Lung (tissue), 12 donors: ENCODE data around the gene SCAPER. TPM values are rescaled to one million over a fixed set of nuclear protein-coding genes. Genes with fewer than 3 reads are reported as not detected.

Source experiments
- ATAC-seq: fragments of 200-7000 bp; cut with Tn5 transposase; one replicate; pipeline ENCODE4 v1.9.1; 2020; ENCODE audit warnings: moderate number of reproducible peaks; ENCODE audit not compliant: insufficient read depth, low FRiP score
- DNase-seq, 3 donors: peaks; one replicate each; pipeline ENCODE4 v3.0.0-alpha.2; 2013 to 2017
- H3K27ac ChIP-seq, 2 donors: one replicate each; pipeline ENCODE4 v1.5.1; 2013; ENCODE audit warnings: mild to moderate bottlenecking in 2 of 2, moderate library complexity in 2 of 2, control low read depth in 1 of 2, inconsistent platforms in 1 of 2, low read depth in 1 of 2, low read length in 1 of 2
- H3K27me3 ChIP-seq, 3 donors: one replicate each; pipeline ENCODE4 v1.5.1; 2013; ENCODE audit warnings: low read length in 2 of 3; ENCODE audit not compliant: control insufficient read depth in 3 of 3, insufficient read depth in 3 of 3
- H3K36me3 ChIP-seq, 4 donors: one replicate each; pipeline ENCODE4 v1.5.1; 2013; ENCODE audit warnings: low read length in 4 of 4, mild to moderate bottlenecking in 1 of 4, moderate library complexity in 1 of 4; ENCODE audit not compliant: control insufficient read depth in 4 of 4, insufficient read depth in 4 of 4
- H3K4me1 ChIP-seq, 5 donors: one replicate each; pipeline ENCODE4 v1.5.1; 2013; ENCODE audit warnings: low read length in 5 of 5, mild to moderate bottlenecking in 2 of 5, moderate library complexity in 1 of 5; ENCODE audit not compliant: control insufficient read depth in 5 of 5, insufficient read depth in 5 of 5
- H3K4me3 ChIP-seq: one replicate; pipeline ENCODE4 v1.5.1; 2013; ENCODE audit warnings: mild to moderate bottlenecking, control low read depth, moderate library complexity
- H3K9ac ChIP-seq, 2 donors: one replicate each; pipeline ENCODE4 v1.5.1; 2013; ENCODE audit warnings: low read length in 2 of 2, control low read depth in 1 of 2; ENCODE audit not compliant: insufficient read depth in 1 of 2
- H3K9me3 ChIP-seq, 4 donors: one replicate each; pipeline ENCODE4 v1.5.1; 2013; ENCODE audit warnings: low read length in 3 of 4, mild to moderate bottlenecking in 1 of 4, moderate library complexity in 1 of 4; ENCODE audit not compliant: control insufficient read depth in 4 of 4, insufficient read depth in 3 of 4
- CTCF ChIP-seq: IDR thresholded peaks from 2 replicates; pipeline ENCODE4 v1.5.1; 2012; ENCODE audit warnings: mild to moderate bottlenecking; ENCODE audit errors: control extremely low read depth, extremely low read depth
- WGBS, 2 donors: extraction: QIAGEN DNeasy Blood & Tissue Kit; methylation state at CpG; one replicate each; pipeline ENCODE4 v1.1.7; 2013; 5-methylcytosine and 5-hydroxymethylcytosine counted together
- polyA plus RNA-seq, 2 donors: library from polyadenylated mRNA; stranded (reverse); fragments of 200-250 nt; gene quantifications; one replicate each; pipeline ENCODE4 v1.2.1, GENCODE V29; 2013
- total RNA-seq, 2 donors: library from RNA; depleted of rRNA in 1 of 2; stranded (reverse); fragments of >200 nt in 1 of 2; gene quantifications; one replicate each; pipeline ENCODE4 v1.2.1, GENCODE V29; 2014 to 2021
- donor health status: control.
- donor health status: control.
- donor health status: Bipolar disorder and iron deficiency.
- donor health status: healthy.
- donor health status: DM: yes; HTN: yes; CAD: no.

The SCAPER gene
- total and polyA plus RNA-seq, 4 donors: 3.9 to 40.2 (median 19.5) TPM

DNA sequence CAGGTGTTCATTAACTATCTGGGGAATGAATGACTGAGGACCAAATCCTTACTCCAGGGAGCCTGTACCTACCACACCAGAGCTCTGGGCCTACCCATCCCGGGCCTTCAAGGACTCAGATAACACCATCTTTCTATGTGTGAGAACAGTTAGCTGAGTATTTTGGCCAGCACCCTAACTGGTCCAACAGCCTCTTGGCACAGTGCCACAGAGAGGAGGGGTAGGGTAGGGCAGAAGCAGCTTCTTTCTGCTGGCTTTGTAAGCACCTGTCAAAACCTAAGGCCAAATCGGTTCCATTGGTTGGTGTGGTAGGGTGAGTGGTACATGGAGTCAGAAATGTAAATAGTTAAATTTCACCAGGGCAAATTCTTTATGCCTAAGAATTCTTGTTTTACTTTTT lies 541.9 kb downstream of the SCAPER start:
- Histone ChIP-seq H3K36me3 (no peaks in the 10 kb centered on the region), H3K4me1 (peaks cover 0 to 12% (median 0%) of the 10 kb centered on the region in 5 donors), H3K27me3 (no peaks in the 10 kb centered on the region), H3K27ac (no peak overlapping the region), H3K9me3 (peaks cover 0 to 4% (median 0%) of the 10 kb centered on the region in 4 donors), H3K9ac (no peak overlapping the region), H3K4me3 (no peak overlapping the region)
- no peak for TF ChIP-seq CTCF
- ATAC-seq (no peak), DNase-seq (peak in 1 of 3 donors; percentile 14)
- 79 to 93% methylated on average over 2 of the region's 2 CpGs for WGBS, 2 donors

DNA sequence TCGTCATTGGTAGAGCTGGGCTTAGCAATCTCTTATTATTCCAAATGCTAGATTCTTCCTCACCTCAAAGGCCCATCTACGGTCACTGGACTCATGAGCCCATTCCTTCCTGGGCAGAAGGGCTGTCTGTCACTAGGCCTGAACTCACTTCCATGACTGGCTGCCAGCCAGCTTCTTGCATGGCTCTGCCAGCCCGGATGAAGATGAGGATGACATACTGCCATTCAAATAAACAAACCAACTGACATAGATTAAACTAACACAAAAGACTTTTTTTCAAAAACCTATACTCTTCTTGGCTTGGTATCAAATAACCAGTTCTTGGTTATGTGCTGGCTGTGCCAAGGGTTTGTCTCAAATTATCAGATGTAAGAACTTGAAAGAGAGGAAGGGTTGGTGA lies 544.7 kb downstream of the SCAPER start:
- no peak overlapping the region for H3K27ac ChIP-seq
- H3K9me3 ChIP-seq: peaks cover 0 to 4% (median 0%) of the 10 kb centered on the region in 4 donors
- H3K9ac ChIP-seq: no peak overlapping the region
- 83 to 84% methylated on average over 3 of the region's 3 CpGs for WGBS, 2 donors
- ATAC-seq (no peak), DNase-seq (no peak)
- TF ChIP-seq CTCF: no peak
- H3K4me1 ChIP-seq: no peaks in the 10 kb centered on the region
- no peaks in the 10 kb centered on the region for H3K36me3 ChIP-seq
- H3K27me3 ChIP-seq: no peaks in the 10 kb centered on the region
- no peak overlapping the region for H3K4me3 ChIP-seq

- Histone ChIP-seq H3K4me1 (no peaks in the 10 kb centered on the region), H3K27me3 (no peaks in the 10 kb centered on the region), H3K27ac (no peak overlapping the region), H3K9ac (no peak overlapping the region), H3K36me3 (no peaks in the 10 kb centered on the region), H3K4me3 (no peak overlapping the region), H3K9me3 (no peaks in the 10 kb centered on the region)
- no peak for TF ChIP-seq CTCF
- ATAC-seq (no peak), DNase-seq (no peak)
- WGBS, 2 donors: 41 to 84% methylated on average over 3 of the region's 3 CpGs
These were observed 546.0 kb downstream of the SCAPER start for GRCh38 chr15:76359152-76359551.

GRCh38 chr15:76358453-76358852 lies 546.7 kb downstream of the SCAPER start:
- WGBS, 2 donors: 98 to 99% methylated on average over 3 of the region's 3 CpGs
- no peak for ATAC-seq

More at GRCh38 chr15:76358453-76358852, 546.7 kb downstream of the SCAPER start:
- H3K36me3 ChIP-seq: no peaks in the 10 kb centered on the region
- H3K9me3 ChIP-seq: no peaks in the 10 kb centered on the region
- no peak overlapping the region for H3K27ac ChIP-seq
- no peaks in the 10 kb centered on the region for H3K4me1 ChIP-seq
- TF ChIP-seq CTCF: no peak
- no peaks in the 10 kb centered on the region for H3K27me3 ChIP-seq
- no peak overlapping the region for H3K4me3 ChIP-seq
- no peak for DNase-seq
- H3K9ac ChIP-seq: no peak overlapping the region
